ENCODE measurements around the gene RASGRF2.

DNA sequence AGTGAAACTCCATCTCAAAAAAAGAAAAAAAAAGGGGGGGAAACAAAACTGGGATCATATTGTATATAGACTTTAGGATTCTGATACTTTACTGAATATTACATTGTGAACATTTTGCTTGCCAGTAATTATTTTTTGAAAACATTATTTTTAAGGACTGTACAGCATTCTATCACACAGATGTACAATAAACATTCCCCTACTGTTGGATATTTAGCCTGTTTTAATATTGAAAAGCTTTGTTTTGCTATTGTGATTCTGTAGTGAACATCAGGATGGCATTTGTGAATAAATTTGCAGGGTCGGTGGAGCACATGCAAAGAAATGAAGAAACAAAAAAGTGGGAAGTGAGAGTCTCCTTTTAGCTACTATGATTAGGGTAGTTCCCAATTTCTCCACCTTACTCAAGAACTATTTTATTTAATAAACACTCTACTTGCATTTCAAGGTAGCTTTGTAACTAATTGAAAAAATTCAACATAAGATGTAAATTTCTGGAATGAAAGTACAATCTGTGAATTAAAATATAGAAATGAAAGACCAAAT, 18.7 kb downstream of the RASGRF2 start:
- TF ChIP-seq POLR2A (IDR thresholded peaks at IDR 0.05): no peak
- TF ChIP-seq, protein P1, sequence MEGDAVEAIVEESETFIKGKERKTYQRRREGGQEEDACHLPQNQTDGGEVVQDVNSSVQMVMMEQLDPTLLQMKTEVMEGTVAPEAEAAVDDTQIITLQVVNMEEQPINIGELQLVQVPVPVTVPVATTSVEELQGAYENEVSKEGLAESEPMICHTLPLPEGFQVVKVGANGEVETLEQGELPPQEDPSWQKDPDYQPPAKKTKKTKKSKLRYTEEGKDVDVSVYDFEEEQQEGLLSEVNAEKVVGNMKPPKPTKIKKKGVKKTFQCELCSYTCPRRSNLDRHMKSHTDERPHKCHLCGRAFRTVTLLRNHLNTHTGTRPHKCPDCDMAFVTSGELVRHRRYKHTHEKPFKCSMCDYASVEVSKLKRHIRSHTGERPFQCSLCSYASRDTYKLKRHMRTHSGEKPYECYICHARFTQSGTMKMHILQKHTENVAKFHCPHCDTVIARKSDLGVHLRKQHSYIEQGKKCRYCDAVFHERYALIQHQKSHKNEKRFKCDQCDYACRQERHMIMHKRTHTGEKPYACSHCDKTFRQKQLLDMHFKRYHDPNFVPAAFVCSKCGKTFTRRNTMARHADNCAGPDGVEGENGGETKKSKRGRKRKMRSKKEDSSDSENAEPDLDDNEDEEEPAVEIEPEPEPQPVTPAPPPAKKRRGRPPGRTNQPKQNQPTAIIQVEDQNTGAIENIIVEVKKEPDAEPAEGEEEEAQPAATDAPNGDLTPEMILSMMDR (IDR thresholded peaks at IDR 0.05 in 4 of 5, conservative IDR thresholded peaks at IDR 0.05 in 1 of 5): no peak
